ENCODE measurements around the gene ASCL3. TPM values are rescaled to one million over a fixed set of nuclear protein-coding genes. Genes with fewer than 3 reads are reported as not detected.
"Not testable (repeated sequence)": the region's sequence is repeated elsewhere in the genome, so short reads cannot be mapped to it uniquely, and the experiment has no call there.

ASCL3 gene
- total and polyA plus RNA-seq, 2 donors (not counting 1 experiment from before 2014, with no cell fraction given): not detected

DNA sequence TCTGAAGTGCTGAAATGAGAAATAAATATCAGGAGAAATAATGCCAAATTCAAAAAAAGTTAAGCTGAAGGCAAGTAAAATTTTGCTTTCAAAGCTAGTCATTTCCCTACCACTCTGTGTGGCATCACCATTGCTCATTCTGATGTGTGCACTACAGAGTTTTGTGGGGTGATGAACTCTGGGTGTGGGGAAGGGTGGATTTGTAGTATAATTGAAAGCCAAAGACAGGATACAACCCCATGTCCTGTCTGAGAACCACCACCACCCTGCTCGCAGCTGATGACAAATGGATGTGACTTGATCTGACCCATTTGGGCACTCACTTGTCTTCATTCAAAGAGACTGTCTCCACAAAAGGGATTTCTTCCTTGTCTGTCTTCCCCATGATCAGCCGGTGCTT is 40.7 kb upstream of the ASCL3 start:
- Histone ChIP-seq H3K27ac (ENCODE audit: insufficient read depth, low read length) (no peak overlapping the region), H3K4me1 (ENCODE audit: control insufficient read depth, extremely low read depth, insufficient read depth, low read length) (no peaks in the 10 kb centered on the region), H3K27me3 (ENCODE audit: control insufficient read depth, insufficient read depth, low read length) (no peaks in the 10 kb centered on the region), H3K9ac (ENCODE audit: insufficient read depth, low read length) (no peak overlapping the region), H3K9me3 (ENCODE audit: control insufficient read depth, insufficient read depth, low read depth, low read length) (no peaks in the 10 kb centered on the region), H3K36me3 (ENCODE audit: control insufficient read depth, insufficient read depth, low read length) (no peaks in the 10 kb centered on the region), H3K4me3 (replicated peaks in 1 of 4; ENCODE audit: control extremely low read depth in 1 of 4, insufficient read depth in 1 of 4, low read depth in 3 of 4, low read length in 4 of 4) (no peak overlapping the region), H2AFZ (ENCODE audit: low read length) (no peak overlapping the region), H3K4me2 (ENCODE audit: extremely low read depth, insufficient read depth, low read length) (no peak overlapping the region), H4K20me1 (ENCODE audit: control insufficient read depth, extremely low read depth, insufficient read depth, low read length) (no peaks in the 10 kb centered on the region), H3K79me2 (ENCODE audit: control insufficient read depth, insufficient read depth, low read length) (no peaks in the 10 kb centered on the region)
- TF ChIP-seq EZH2 (IDR thresholded peaks at IDR 0.05; ENCODE audit: low read length, missing control alignments): no peak
- TF ChIP-seq, protein P1, sequence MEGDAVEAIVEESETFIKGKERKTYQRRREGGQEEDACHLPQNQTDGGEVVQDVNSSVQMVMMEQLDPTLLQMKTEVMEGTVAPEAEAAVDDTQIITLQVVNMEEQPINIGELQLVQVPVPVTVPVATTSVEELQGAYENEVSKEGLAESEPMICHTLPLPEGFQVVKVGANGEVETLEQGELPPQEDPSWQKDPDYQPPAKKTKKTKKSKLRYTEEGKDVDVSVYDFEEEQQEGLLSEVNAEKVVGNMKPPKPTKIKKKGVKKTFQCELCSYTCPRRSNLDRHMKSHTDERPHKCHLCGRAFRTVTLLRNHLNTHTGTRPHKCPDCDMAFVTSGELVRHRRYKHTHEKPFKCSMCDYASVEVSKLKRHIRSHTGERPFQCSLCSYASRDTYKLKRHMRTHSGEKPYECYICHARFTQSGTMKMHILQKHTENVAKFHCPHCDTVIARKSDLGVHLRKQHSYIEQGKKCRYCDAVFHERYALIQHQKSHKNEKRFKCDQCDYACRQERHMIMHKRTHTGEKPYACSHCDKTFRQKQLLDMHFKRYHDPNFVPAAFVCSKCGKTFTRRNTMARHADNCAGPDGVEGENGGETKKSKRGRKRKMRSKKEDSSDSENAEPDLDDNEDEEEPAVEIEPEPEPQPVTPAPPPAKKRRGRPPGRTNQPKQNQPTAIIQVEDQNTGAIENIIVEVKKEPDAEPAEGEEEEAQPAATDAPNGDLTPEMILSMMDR (conservative IDR thresholded peaks at IDR 0.05 in 1 of 2, IDR thresholded peaks at IDR 0.05 in 1 of 2; ENCODE audit: low read depth in 1 of 2, low read length in 2 of 2): no peak
- DNase-seq (ENCODE audit: low read depth in 2 of 2): no peak

DNA sequence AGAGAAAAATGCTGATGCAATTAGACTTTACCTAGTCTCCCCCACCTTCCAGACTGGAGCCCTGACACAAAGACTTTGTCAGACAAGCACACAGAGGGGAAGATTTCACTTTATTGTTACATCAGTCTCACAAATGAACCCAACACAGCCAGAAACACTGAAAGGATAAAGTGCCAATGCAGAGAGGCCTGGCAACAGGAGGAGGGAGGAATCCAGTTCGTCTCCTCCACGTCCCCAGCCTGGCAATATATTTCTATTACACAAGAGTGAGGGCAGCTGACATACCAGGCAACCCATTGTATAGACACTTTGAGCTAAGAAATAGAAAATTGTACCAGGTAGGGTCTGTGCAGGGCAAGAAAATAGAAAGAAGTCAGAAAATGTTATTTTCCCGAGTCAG is 37.7 kb upstream of the ASCL3 start:
- no peaks in the 10 kb centered on the region for H3K4me1 ChIP-seq (ENCODE audit: control insufficient read depth, extremely low read depth, insufficient read depth, low read length)
- no peaks in the 10 kb centered on the region for H3K9me3 ChIP-seq (ENCODE audit: control insufficient read depth, insufficient read depth, low read depth, low read length)
- no peak overlapping the region for H3K4me3 ChIP-seq (replicated peaks in 1 of 4; ENCODE audit: control extremely low read depth in 1 of 4, insufficient read depth in 1 of 4, low read depth in 3 of 4, low read length in 4 of 4)
- no peaks in the 10 kb centered on the region for H3K79me2 ChIP-seq (ENCODE audit: control insufficient read depth, insufficient read depth, low read length)
- H3K27me3 ChIP-seq (ENCODE audit: control insufficient read depth, insufficient read depth, low read length): no peaks in the 10 kb centered on the region
- no peak overlapping the region for H2AFZ ChIP-seq (ENCODE audit: low read length)
- TF ChIP-seq, protein P1 (conservative IDR thresholded peaks at IDR 0.05 in 1 of 2, IDR thresholded peaks at IDR 0.05 in 1 of 2; ENCODE audit: low read depth in 1 of 2, low read length in 2 of 2): no peak
- no peak for TF ChIP-seq EZH2 (IDR thresholded peaks at IDR 0.05; ENCODE audit: low read length, missing control alignments)
- H3K4me2 ChIP-seq (ENCODE audit: extremely low read depth, insufficient read depth, low read length): no peak overlapping the region
- DNase-seq (ENCODE audit: low read depth in 2 of 2): no peak
- H4K20me1 ChIP-seq (ENCODE audit: control insufficient read depth, extremely low read depth, insufficient read depth, low read length): no peaks in the 10 kb centered on the region
- H3K9ac ChIP-seq (ENCODE audit: insufficient read depth, low read length): no peak overlapping the region
- no peak overlapping the region for H3K27ac ChIP-seq (ENCODE audit: insufficient read depth, low read length)
- no peaks in the 10 kb centered on the region for H3K36me3 ChIP-seq (ENCODE audit: control insufficient read depth, insufficient read depth, low read length)

DNA sequence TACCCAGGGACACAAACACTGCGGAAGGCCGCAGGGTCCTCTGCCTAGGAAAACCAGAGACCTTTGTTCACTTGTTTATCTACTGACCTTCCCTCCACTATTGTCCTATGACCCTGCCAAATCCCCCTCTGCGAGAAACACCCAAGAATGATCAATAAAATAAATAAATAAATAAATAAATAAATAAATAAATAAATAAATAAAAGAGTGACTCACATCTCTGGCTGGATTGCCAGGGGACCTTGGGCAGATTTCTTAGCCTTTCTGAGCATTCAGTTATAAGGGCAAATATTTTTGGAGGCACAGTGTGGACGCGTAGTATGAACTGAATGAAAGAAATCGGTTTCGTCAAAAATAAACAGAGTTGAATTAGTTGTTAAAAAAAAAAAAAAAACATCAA is 36.5 kb upstream of the ASCL3 start:
- H2AFZ ChIP-seq (ENCODE audit: low read length); H3K9ac ChIP-seq (ENCODE audit: insufficient read depth, low read length); H3K79me2 ChIP-seq (ENCODE audit: control insufficient read depth, insufficient read depth, low read length); H3K36me3 ChIP-seq (ENCODE audit: control insufficient read depth, insufficient read depth, low read length); H4K20me1 ChIP-seq (ENCODE audit: control insufficient read depth, extremely low read depth, insufficient read depth, low read length); DNase-seq (ENCODE audit: low read depth in 2 of 2); H3K4me1 ChIP-seq (ENCODE audit: control insufficient read depth, extremely low read depth, insufficient read depth, low read length); H3K27me3 ChIP-seq (ENCODE audit: control insufficient read depth, insufficient read depth, low read length); H3K27ac ChIP-seq (ENCODE audit: insufficient read depth, low read length); H3K4me2 ChIP-seq (ENCODE audit: extremely low read depth, insufficient read depth, low read length); H3K4me3 ChIP-seq (replicated peaks in 1 of 4; ENCODE audit: control extremely low read depth in 1 of 4, insufficient read depth in 1 of 4, low read depth in 3 of 4, low read length in 4 of 4); H3K9me3 ChIP-seq (ENCODE audit: control insufficient read depth, insufficient read depth, low read depth, low read length): not testable (repeated sequence)

Data from fibroblast of lung (primary cell).